OCI-LY1 (cell line): Measurements from ENCODE around the gene PAK5.

Experiments
- H2AFZ ChIP-seq: fragments of 200-600 bp; sonication (generic), shearing (Covaris generic); 2 replicates; pipeline ENCODE4 v1.6.0; 2014; ENCODE audit warnings: antibody characterized with exemption, mild to moderate bottlenecking, low read length
- H3F3A ChIP-seq: fragments of 200-600 bp; sonication (generic), shearing (Covaris generic); 2 replicates; pipeline ENCODE4 v1.6.0; 2014; ENCODE audit warnings: mild to moderate bottlenecking, antibody characterized with exemption, low read length, moderate library complexity; ENCODE audit not compliant: insufficient read depth
- H3K27ac ChIP-seq: fragments of 200-600 bp; sonication (generic); 2 replicates; pipeline ENCODE4 v1.5.1; 2014; ENCODE audit warnings: low read length, mixed run types, mild to moderate bottlenecking, low read depth; ENCODE audit not compliant: poor library complexity, severe bottlenecking
- H3K27me3 ChIP-seq: fragments of 200-600 bp; sonication (generic); 2 replicates; pipeline ENCODE4 v1.6.0; 2014; ENCODE audit warnings: antibody characterized with exemption, mild to moderate bottlenecking, low read length, moderate library complexity; ENCODE audit not compliant: insufficient read depth
- H3K36me3 ChIP-seq: fragments of 200-600 bp; sonication (generic); 2 replicates; pipeline ENCODE4 v1.6.1; 2014; ENCODE audit warnings: mild to moderate bottlenecking, antibody characterized with exemption, low read length, moderate library complexity, mixed read lengths; ENCODE audit not compliant: insufficient read depth
- H3K4me1 ChIP-seq: fragments of 200-600 bp; sonication (generic); 2 replicates; pipeline ENCODE4 v1.5.1; 2014; ENCODE audit warnings: mild to moderate bottlenecking, low read length, moderate library complexity; ENCODE audit not compliant: insufficient read depth, severe bottlenecking
- H3K4me2 ChIP-seq: fragments of 200-600 bp; sonication (generic), shearing (Covaris generic); 2 replicates; pipeline ENCODE4 v1.6.1; 2014; ENCODE audit warnings: low read length
- H3K4me3 ChIP-seq: fragments of 200-600 bp; sonication (generic); 2 replicates; pipeline ENCODE4 v1.5.1; 2014; ENCODE audit warnings: low read length, low read depth, mild to moderate bottlenecking, mixed read lengths; ENCODE audit not compliant: poor library complexity, severe bottlenecking
- H3K79me2 ChIP-seq: fragments of 200-600 bp; shearing (Covaris generic); 2 replicates; pipeline ENCODE4 v1.6.1; 2016; ENCODE audit warnings: mixed run types, low read length, mixed read lengths; ENCODE audit not compliant: insufficient read depth
- H3K9ac ChIP-seq: fragments of 200-600 bp; sonication (generic), shearing (Covaris generic); 2 replicates; pipeline ENCODE4 v1.6.1; 2014; ENCODE audit warnings: mild to moderate bottlenecking, low read length, mixed read lengths
- H3K9me2 ChIP-seq: fragments of 200-600 bp; sonication (generic), shearing (Covaris generic); 2 replicates; pipeline ENCODE4 v1.6.1; 2014; ENCODE audit warnings: low read depth, mild to moderate bottlenecking, low read length, mixed read lengths
- H3K9me3 ChIP-seq: fragments of 200-600 bp; shearing (Covaris generic); 2 replicates; pipeline ENCODE4 v1.6.1; 2014; ENCODE audit warnings: low read length, mixed read lengths
- H4K20me1 ChIP-seq: fragments of 200-600 bp; sonication (generic), shearing (Covaris generic); 2 replicates; pipeline ENCODE4 v1.6.0; 2016; ENCODE audit warnings: mild to moderate bottlenecking, low read length; ENCODE audit not compliant: insufficient read depth
- EZH2 ChIP-seq: fragments of 200-600 bp; sonication (generic), shearing (Covaris generic); IDR thresholded peaks from 2 replicates; pipeline ENCODE4 v1.8.0; 2017; ENCODE audit warnings: borderline replicate concordance, mixed run types, mild to moderate bottlenecking, antibody characterized with exemption, low read length, moderate library complexity, mixed read lengths
- TF ChIP-seq, protein P1 (sequence below): fragments of 200-600 bp; sonication (generic), shearing (Covaris generic); IDR thresholded peaks from 2 replicates; pipeline ENCODE4 v1.5.1; 2017; ENCODE audit warnings: mild to moderate bottlenecking, antibody characterized with exemption, low read length, moderate library complexity, mixed read lengths

Gene PAK5

GRCh38 chr20:9495701-9496100 lies 343.2 kb downstream of the PAK5 start:
- Histone ChIP-seq H3K9me3 (no peaks in the 10 kb centered on the region), H3K27me3 (0 out of 2 replicates have a peak, but pooled peaks cover 4% of the 10 kb centered on the region), H3K4me3 (no peak overlapping the region), H3K36me3 (no peaks in the 10 kb centered on the region), H3K4me1 (no peaks in the 10 kb centered on the region), H3K9ac (no peak overlapping the region), H3K79me2 (no peaks in the 10 kb centered on the region), H3K27ac (no peak overlapping the region), H3K4me2 (no peak overlapping the region), H3K9me2 (no peaks in the 10 kb centered on the region), H3F3A (no peaks in the 10 kb centered on the region), H2AFZ (no peak overlapping the region), H4K20me1 (no peaks in the 10 kb centered on the region)
- no peak for TF ChIP-seq EZH2
- TF ChIP-seq, protein P1, sequence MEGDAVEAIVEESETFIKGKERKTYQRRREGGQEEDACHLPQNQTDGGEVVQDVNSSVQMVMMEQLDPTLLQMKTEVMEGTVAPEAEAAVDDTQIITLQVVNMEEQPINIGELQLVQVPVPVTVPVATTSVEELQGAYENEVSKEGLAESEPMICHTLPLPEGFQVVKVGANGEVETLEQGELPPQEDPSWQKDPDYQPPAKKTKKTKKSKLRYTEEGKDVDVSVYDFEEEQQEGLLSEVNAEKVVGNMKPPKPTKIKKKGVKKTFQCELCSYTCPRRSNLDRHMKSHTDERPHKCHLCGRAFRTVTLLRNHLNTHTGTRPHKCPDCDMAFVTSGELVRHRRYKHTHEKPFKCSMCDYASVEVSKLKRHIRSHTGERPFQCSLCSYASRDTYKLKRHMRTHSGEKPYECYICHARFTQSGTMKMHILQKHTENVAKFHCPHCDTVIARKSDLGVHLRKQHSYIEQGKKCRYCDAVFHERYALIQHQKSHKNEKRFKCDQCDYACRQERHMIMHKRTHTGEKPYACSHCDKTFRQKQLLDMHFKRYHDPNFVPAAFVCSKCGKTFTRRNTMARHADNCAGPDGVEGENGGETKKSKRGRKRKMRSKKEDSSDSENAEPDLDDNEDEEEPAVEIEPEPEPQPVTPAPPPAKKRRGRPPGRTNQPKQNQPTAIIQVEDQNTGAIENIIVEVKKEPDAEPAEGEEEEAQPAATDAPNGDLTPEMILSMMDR, result no peak

GRCh38 chr20:9493803-9494202 lies 345.1 kb downstream of the PAK5 start:
- Histone ChIP-seq H3F3A (no peaks in the 10 kb centered on the region), H3K4me1 (no peaks in the 10 kb centered on the region), H4K20me1 (no peaks in the 10 kb centered on the region), H3K27me3 (no peaks in the 10 kb centered on the region), H3K9ac (no peak overlapping the region), H3K4me3 (no peak overlapping the region), H3K4me2 (no peak overlapping the region), H3K27ac (no peak overlapping the region), H3K9me2 (no peaks in the 10 kb centered on the region), H3K36me3 (no peaks in the 10 kb centered on the region), H2AFZ (no peak overlapping the region), H3K79me2 (no peaks in the 10 kb centered on the region), H3K9me3 (no peaks in the 10 kb centered on the region)
- TF ChIP-seq EZH2, result no peak
- TF ChIP-seq, protein P1, result no peak

GRCh38 chr20:9492067-9492466 lies 346.8 kb downstream of the PAK5 start:
- Histone ChIP-seq H3K4me1 (no peaks in the 10 kb centered on the region), H4K20me1 (no peaks in the 10 kb centered on the region), H2AFZ (no peak overlapping the region), H3K4me2 (no peak overlapping the region), H3K27me3 (no peaks in the 10 kb centered on the region), H3K9ac (no peak overlapping the region), H3K4me3 (no peak overlapping the region), H3F3A (no peaks in the 10 kb centered on the region), H3K27ac (no peak overlapping the region), H3K9me3 (no peaks in the 10 kb centered on the region), H3K9me2 (no peaks in the 10 kb centered on the region), H3K36me3 (no peaks in the 10 kb centered on the region), H3K79me2 (no peaks in the 10 kb centered on the region)
- TF ChIP-seq, protein P1, result no peak
- no peak for TF ChIP-seq EZH2
